ENCODE results near the gene KRTAP5-8. TPM values are rescaled to one million over a fixed set of nuclear protein-coding genes. Genes with fewer than 3 reads are reported as not detected.

Gene KRTAP5-8
- total and polyA plus RNA-seq, 9 of the 15 experiments (the other 6 are each of a cell fraction or from before 2014, with no cell fraction given), result not detected

DNA sequence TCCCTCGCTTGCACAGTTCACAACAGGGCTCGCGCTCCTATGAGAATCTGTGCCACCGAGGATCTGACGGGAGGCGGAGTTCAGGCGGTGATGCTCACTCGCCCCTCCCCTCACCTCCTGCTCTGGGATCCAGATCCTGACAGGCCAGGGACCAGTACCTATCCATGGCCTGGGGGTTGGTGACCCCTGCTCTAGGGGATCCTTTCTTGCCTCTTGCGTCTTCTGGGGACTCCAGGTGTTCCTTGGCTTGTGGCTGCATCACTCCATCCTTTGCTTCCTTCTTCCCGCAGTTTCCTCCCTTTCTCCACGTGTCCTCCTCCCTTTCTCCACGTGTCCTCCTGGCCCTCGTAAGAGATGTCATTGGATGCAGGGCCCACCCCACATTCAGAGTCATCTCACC is 41.4 kb upstream of the KRTAP5-8 start:
- FAIRE-seq (no peak), DNase-seq (ENCODE audit: extremely low read depth in 1 of 4, low spot score in 3 of 4) (no peak), ATAC-seq (no peak)
- no TSS peak for BruUV-seq (replicated peaks)
- peaks cover 0 to 5% of the 10 kb centered on the region in 2 experiments; a peak in 1 of 5 replicates for H3K4me1 ChIP-seq (replicated peaks in 1 of 2; ENCODE audit: control insufficient read depth in 2 of 2, insufficient read depth in 2 of 2, low read length in 2 of 2)
- no peak overlapping the region for H3K27ac ChIP-seq (ENCODE audit: extremely low read depth, low read depth, low read length)
- ChIA-PET POLR2A (no interaction called here), CTCF (ENCODE audit: low intra/inter-chr PET ratio) (no interaction called here)
- no peak overlapping the region for H3K4me2 ChIP-seq (ENCODE audit: insufficient read depth, low read length)
- H3K9ac ChIP-seq (ENCODE audit: insufficient read depth in 1 of 2, low read depth in 2 of 2, low read length in 2 of 2), result no peak overlapping the region
- H2AFZ ChIP-seq (ENCODE audit: low read depth, low read length), result no peak overlapping the region
- no peaks in the 10 kb centered on the region for H4K20me1 ChIP-seq (replicated peaks; ENCODE audit: control insufficient read depth, insufficient read depth, low read length)
- 94% methylated on average over 12 of the region's 13 CpGs for WGBS (ENCODE audit: insufficient coverage, low coverage, missing lambda C conversion rate)
- in situ Hi-C loops (cut with MboI) (no loop called here), intact Hi-C loops (cut with micrococcal nuclease) (no loop called here)
- peaks cover 57% of the 10 kb centered on the region; the same call in 2 of the 3 replicates for H3K36me3 ChIP-seq (ENCODE audit: control insufficient read depth, insufficient read depth, low read length)
- no peaks in the 10 kb centered on the region for H3K9me1 ChIP-seq (ENCODE audit: control insufficient read depth, insufficient read depth, low read length)
- no peaks in the 10 kb centered on the region for H3K79me2 ChIP-seq (ENCODE audit: control insufficient read depth, insufficient read depth, low read length)
- TF ChIP-seq ELF2 (CRISPR knock-in tag; IDR thresholded peaks at IDR 0.05) (no peak), FOXJ2 (tag; IDR thresholded peaks at IDR 0.05) (no peak), U2AF2 (optimal IDR thresholded peaks at IDR 0.05; ENCODE audit: low read depth, low read length) (no peak), FIP1L1 (IDR thresholded peaks at IDR 0.05; ENCODE audit: low read depth, low read length, poor library complexity, severe bottlenecking) (no peak), ZNF57 (CRISPR knock-in tag; IDR thresholded peaks at IDR 0.05) (no peak), CBFA2T2 (conservative IDR thresholded peaks at IDR 0.05) (no peak), HIVEP1 (CRISPR knock-in tag; IDR thresholded peaks at IDR 0.05) (no peak), HDAC2 (IDR thresholded peaks at IDR 0.05) (no peak)
- no peak overlapping the region for H3K4me3 ChIP-seq
- no peaks in the 10 kb centered on the region for H3K9me3 ChIP-seq (replicated peaks; ENCODE audit: control insufficient read depth, insufficient read depth, low read depth, low read length)
- H3K27me3 ChIP-seq (ENCODE audit: control insufficient read depth in 2 of 2, insufficient read depth in 2 of 2, low read length in 2 of 2), result no peaks in the 10 kb centered on the region

DNA sequence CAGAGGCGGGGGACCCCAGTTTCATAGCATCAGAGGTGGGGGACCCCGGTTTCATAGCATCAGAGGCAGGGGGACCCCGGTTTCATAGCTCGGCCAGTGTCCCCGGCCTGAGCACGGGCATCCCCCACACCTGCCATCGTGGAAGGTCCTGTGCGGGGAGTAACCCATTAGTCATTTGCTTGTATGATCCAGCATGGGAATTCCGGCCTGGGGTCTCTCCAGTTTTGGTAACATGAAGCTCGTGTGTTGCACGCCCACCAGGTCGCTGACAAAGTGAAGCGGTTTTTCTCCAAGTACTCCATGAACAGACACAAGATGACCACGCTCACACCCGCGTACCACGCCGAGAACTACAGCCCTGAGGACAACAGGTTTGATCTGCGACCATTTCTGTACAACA is 39.7 kb upstream of the KRTAP5-8 start:
- Histone ChIP-seq H2AFZ (ENCODE audit: low read depth, low read length) (no peak overlapping the region), H3K27ac (ENCODE audit: extremely low read depth, low read depth, low read length) (no peak overlapping the region), H3K27me3 (ENCODE audit: control insufficient read depth in 2 of 2, insufficient read depth in 2 of 2, low read length in 2 of 2) (no peaks in the 10 kb centered on the region), H3K79me2 (ENCODE audit: control insufficient read depth, insufficient read depth, low read length) (no peaks in the 10 kb centered on the region), H3K4me2 (ENCODE audit: insufficient read depth, low read length) (no peak overlapping the region), H3K4me1 (replicated peaks in 1 of 2; ENCODE audit: control insufficient read depth in 2 of 2, insufficient read depth in 2 of 2, low read length in 2 of 2) (no peaks in the 10 kb centered on the region), H4K20me1 (replicated peaks; ENCODE audit: control insufficient read depth, insufficient read depth, low read length) (no peaks in the 10 kb centered on the region), H3K4me3 (no peak overlapping the region), H3K9me3 (replicated peaks; ENCODE audit: control insufficient read depth, insufficient read depth, low read depth, low read length) (no peaks in the 10 kb centered on the region), H3K36me3 (ENCODE audit: control insufficient read depth, insufficient read depth, low read length) (peaks cover 45% of the 10 kb centered on the region; the same call in 2 of the 3 replicates), H3K9me1 (ENCODE audit: control insufficient read depth, insufficient read depth, low read length) (no peaks in the 10 kb centered on the region), H3K9ac (ENCODE audit: insufficient read depth in 1 of 2, low read depth in 2 of 2, low read length in 2 of 2) (no peak overlapping the region)
- CTCF ChIA-PET (ENCODE audit: low intra/inter-chr PET ratio), result no interaction called here
- ATAC-seq (no peak), FAIRE-seq (no peak), DNase-seq (ENCODE audit: extremely low read depth in 1 of 4, low spot score in 3 of 4) (no peak)
- intact Hi-C loops (cut with micrococcal nuclease), result no loop called here
- WGBS (ENCODE audit: insufficient coverage, low coverage, missing lambda C conversion rate), result 95% methylated on average over 19 of the region's 19 CpGs
- POLR2A ChIA-PET, result interaction anchor here (1.0 kb wide), 1 partner anchor 15 kb away, joined by 3 read pairs; no protein-coding TSS in a partner anchor
- in situ Hi-C loops (cut with MboI), result no loop called here
- BruUV-seq (replicated peaks), result no TSS peak
- TF ChIP-seq RCOR1 (IDR thresholded peaks at IDR 0.05; ENCODE audit: borderline replicate concordance in 1 of 2, low read depth in 2 of 2, low read length in 2 of 2), result no peak
- no peak for TF ChIP-seq CEBPG (CRISPR knock-in tag; IDR thresholded peaks at IDR 0.05)
- TF ChIP-seq CEBPG (tag; conservative IDR thresholded peaks at IDR 0.05 in 1 of 2, IDR thresholded peaks at IDR 0.05 in 1 of 2), result no peak
- TF ChIP-seq NBN (IDR thresholded peaks at IDR 0.05; ENCODE audit: low read depth), result no peak
- TF ChIP-seq, protein P1, sequence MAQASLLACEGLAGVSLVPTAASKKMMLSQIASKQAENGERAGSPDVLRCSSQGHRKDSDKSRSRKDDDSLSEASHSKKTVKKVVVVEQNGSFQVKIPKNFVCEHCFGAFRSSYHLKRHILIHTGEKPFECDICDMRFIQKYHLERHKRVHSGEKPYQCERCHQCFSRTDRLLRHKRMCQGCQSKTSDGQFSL (CRISPR knock-in tag; IDR thresholded peaks at IDR 0.05), result no peak
- TF ChIP-seq, protein P1 (tag; IDR thresholded peaks at IDR 0.05), result no peak
- no peak for TF ChIP-seq LEF1 (IDR thresholded peaks at IDR 0.05)
- no peak for TF ChIP-seq ATF1 (CRISPR knock-in tag; IDR thresholded peaks at IDR 0.05)
- no peak for TF ChIP-seq ATF1 (tag; IDR thresholded peaks at IDR 0.05)
- no peak for TF ChIP-seq GATAD2B (IDR thresholded peaks at IDR 0.05; ENCODE audit: borderline replicate concordance)
- TF ChIP-seq MIER1 (IDR thresholded peaks at IDR 0.05; ENCODE audit: low read depth), result no peak
